PC-3 (cell line): Measurements from ENCODE around the gene SPSB1. TPM values are rescaled to one million over a fixed set of nuclear protein-coding genes. Genes with fewer than 3 reads are reported as not detected.

Experiments
- ATAC-seq: fragments of 200-7000 bp; cut with Tn5 transposase; 2 replicates; pipeline ENCODE4 v1.9.1; 2020; ENCODE audit warnings: mild to moderate bottlenecking, moderate library complexity
- BruUV-seq: library from RNA; stranded (reverse); fragments of 400-500 nt; replicated peaks from 2 replicates; lab custom pipeline; 2021; lab: Mats Ljungman, UMichigan
- CTCF ChIA-PET: fragments of 300-600 bp; sonication (Branson Sonifier 250); formaldehyde crosslinking; loops from one replicate; lab custom pipeline; 2022; ENCODE audit warnings: antibody characterized with exemption; lab: Charles Lee
- POLR2A ChIA-PET: fragments of 300-600 bp; sonication (Branson Sonifier 250); formaldehyde crosslinking; loops from one replicate; lab custom pipeline; 2022; ENCODE audit warnings: antibody characterized with exemption; ENCODE audit not compliant: unreplicated experiment; lab: Charles Lee
- DNase-seq: peaks from one replicate; pipeline ENCODE4 v3.0.0-alpha.2; 2015
- H2AFZ ChIP-seq: fragments of 300-600 bp; sonication (generic); 2 replicates; pipeline ENCODE4 v1.6.0; 2016; ENCODE audit warnings: antibody characterized with exemption, low read length
- H3F3A ChIP-seq: fragments of 300-600 bp; sonication (generic); one replicate; pipeline ENCODE4 v1.6.0; 2017; ENCODE audit warnings: antibody characterized with exemption, low read length, control low read depth, mild to moderate bottlenecking; ENCODE audit not compliant: unreplicated experiment
- H3K27ac ChIP-seq: fragments of 300-600 bp; sonication (generic); 2 replicates; pipeline ENCODE4 v1.5.1; 2016; ENCODE audit warnings: mild to moderate bottlenecking, low read length
- H3K27me3 ChIP-seq: fragments of 300-600 bp; sonication (generic); 2 replicates; pipeline ENCODE4 v1.6.1; 2016; ENCODE audit warnings: low read length, mixed read lengths
- H3K36me3 ChIP-seq: fragments of 300-600 bp; sonication (generic); 2 replicates; pipeline ENCODE4 v1.6.1; 2016; ENCODE audit warnings: low read depth, mixed run types, low read length, mixed read lengths
- H3K4me1 ChIP-seq: fragments of 300-600 bp; sonication (generic); 2 replicates; pipeline ENCODE4 v1.5.1; 2016; ENCODE audit warnings: low read length; ENCODE audit not compliant: insufficient read depth
- H3K4me2 ChIP-seq: fragments of 300-600 bp; sonication (generic); 2 replicates; pipeline ENCODE4 v1.6.0; 2016; ENCODE audit warnings: low read length
- H3K4me3 ChIP-seq: fragments of 300-600 bp; sonication (generic); 2 replicates; pipeline ENCODE4 v1.5.1; 2016; ENCODE audit warnings: mild to moderate bottlenecking, low read length, mixed read lengths
- H3K79me2 ChIP-seq: fragments of 300-600 bp; sonication (generic); 2 replicates; pipeline ENCODE4 v1.6.1; 2017; ENCODE audit warnings: low read length, mixed read lengths
- H3K9ac ChIP-seq: fragments of 300-600 bp; sonication (generic); 2 replicates; pipeline ENCODE4 v1.6.0; 2016; ENCODE audit warnings: mild to moderate bottlenecking, low read length
- H3K9me2 ChIP-seq: fragments of 300-600 bp; sonication (generic); replicated peaks from 2 replicates; pipeline ENCODE4 v1.6.1; 2016; ENCODE audit warnings: mixed run types, low read length, mixed read lengths
- H3K9me3 ChIP-seq: fragments of 300-600 bp; sonication (generic); 2 replicates; pipeline ENCODE4 v1.6.1; 2016; ENCODE audit warnings: low read length, mixed read lengths
- H4K20me1 ChIP-seq: fragments of 300-600 bp; sonication (generic); 2 replicates; pipeline ENCODE4 v1.6.1; 2016; ENCODE audit warnings: low read length, mixed read lengths
- EZH2 ChIP-seq: fragments of 300-600 bp; sonication (generic); IDR thresholded peaks from one replicate; pipeline ENCODE4 v1.6.1; 2017; ENCODE audit warnings: antibody characterized with exemption, mild to moderate bottlenecking, low read length; ENCODE audit not compliant: unreplicated experiment
- EZH2phosphoT487 ChIP-seq: fragments of 300-600 bp; sonication (generic); IDR thresholded peaks from 2 replicates; pipeline ENCODE4 v1.6.1; 2018; ENCODE audit warnings: mild to moderate bottlenecking, antibody characterized with exemption, low read length, borderline replicate concordance
- intact Hi-C: fragments of 100-400 bp; cut with micrococcal nuclease; formaldehyde crosslinking; loops from 2 replicates; pipeline ENCODE4 v1.9.0; 2023
- total RNA-seq: library from RNA; depleted of rRNA; stranded (reverse); fragments of >200 nt; gene quantifications from 2 replicates; pipeline ENCODE4 v1.2.3, GENCODE V29; 2014
- TF ChIP-seq, protein P1 (sequence below): fragments of 300-600 bp; sonication (generic); conservative IDR thresholded peaks from 2 replicates; pipeline ENCODE4 v1.5.1; 2017; ENCODE audit warnings: antibody characterized with exemption, low read depth, mild to moderate bottlenecking, low read length

Gene SPSB1
- total RNA-seq, 1 experiment from 2014 or later = 18.1 TPM

DNA sequence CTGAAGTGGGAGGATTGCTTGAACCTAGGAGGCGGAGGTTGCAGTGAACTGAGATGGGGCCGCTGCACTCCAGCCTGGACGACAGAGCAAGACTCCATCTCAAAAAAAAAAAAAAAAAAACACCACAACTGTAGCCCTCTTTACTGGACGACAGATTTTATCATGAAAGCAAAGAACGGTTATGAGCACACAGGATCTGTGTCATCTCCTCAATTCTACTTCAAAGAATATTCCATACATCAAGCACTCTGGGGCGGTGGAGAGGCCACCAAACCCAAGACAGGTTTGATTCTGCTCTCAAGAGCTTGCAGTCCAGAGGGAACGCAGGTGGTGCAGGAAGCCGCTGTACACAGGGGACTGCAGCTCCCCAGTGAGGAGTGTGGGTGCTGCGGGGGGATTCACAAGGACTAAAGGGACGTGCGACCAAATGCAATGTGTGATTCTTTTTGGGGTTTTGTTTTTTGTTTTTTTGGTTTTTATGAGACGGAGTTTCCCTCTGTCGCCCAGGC, 110.1 kb downstream of the SPSB1 start:
- no peak overlapping the region for H3K4me3 ChIP-seq
- no peaks in the 10 kb centered on the region for H3K9me2 ChIP-seq
- H3F3A ChIP-seq = no peaks in the 10 kb centered on the region
- no peaks in the 10 kb centered on the region for H3K27me3 ChIP-seq
- no peaks in the 10 kb centered on the region for H3K9me3 ChIP-seq
- no peak overlapping the region for H3K9ac ChIP-seq
- CTCF ChIA-PET = interaction anchor here (0.6 kb wide), 1 partner anchor 171 kb away, joined by 5 read pairs; no protein-coding TSS in a partner anchor
- TF ChIP-seq, protein P1, sequence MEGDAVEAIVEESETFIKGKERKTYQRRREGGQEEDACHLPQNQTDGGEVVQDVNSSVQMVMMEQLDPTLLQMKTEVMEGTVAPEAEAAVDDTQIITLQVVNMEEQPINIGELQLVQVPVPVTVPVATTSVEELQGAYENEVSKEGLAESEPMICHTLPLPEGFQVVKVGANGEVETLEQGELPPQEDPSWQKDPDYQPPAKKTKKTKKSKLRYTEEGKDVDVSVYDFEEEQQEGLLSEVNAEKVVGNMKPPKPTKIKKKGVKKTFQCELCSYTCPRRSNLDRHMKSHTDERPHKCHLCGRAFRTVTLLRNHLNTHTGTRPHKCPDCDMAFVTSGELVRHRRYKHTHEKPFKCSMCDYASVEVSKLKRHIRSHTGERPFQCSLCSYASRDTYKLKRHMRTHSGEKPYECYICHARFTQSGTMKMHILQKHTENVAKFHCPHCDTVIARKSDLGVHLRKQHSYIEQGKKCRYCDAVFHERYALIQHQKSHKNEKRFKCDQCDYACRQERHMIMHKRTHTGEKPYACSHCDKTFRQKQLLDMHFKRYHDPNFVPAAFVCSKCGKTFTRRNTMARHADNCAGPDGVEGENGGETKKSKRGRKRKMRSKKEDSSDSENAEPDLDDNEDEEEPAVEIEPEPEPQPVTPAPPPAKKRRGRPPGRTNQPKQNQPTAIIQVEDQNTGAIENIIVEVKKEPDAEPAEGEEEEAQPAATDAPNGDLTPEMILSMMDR = no peak
- TF ChIP-seq EZH2phosphoT487 (no peak), EZH2 (no peak)
- no peak overlapping the region for H3K27ac ChIP-seq
- H2AFZ ChIP-seq = no peak overlapping the region
- ATAC-seq (no peak), DNase-seq (no peak)
- H3K4me1 ChIP-seq = peaks cover 25% of the 10 kb centered on the region
- POLR2A ChIA-PET = no interaction called here
- no peak overlapping the region for H3K4me2 ChIP-seq
- no TSS peak for BruUV-seq
- no peaks in the 10 kb centered on the region for H3K36me3 ChIP-seq
- no peaks in the 10 kb centered on the region for H3K79me2 ChIP-seq
- no peaks in the 10 kb centered on the region for H4K20me1 ChIP-seq
- intact Hi-C loops = no loop called here

DNA sequence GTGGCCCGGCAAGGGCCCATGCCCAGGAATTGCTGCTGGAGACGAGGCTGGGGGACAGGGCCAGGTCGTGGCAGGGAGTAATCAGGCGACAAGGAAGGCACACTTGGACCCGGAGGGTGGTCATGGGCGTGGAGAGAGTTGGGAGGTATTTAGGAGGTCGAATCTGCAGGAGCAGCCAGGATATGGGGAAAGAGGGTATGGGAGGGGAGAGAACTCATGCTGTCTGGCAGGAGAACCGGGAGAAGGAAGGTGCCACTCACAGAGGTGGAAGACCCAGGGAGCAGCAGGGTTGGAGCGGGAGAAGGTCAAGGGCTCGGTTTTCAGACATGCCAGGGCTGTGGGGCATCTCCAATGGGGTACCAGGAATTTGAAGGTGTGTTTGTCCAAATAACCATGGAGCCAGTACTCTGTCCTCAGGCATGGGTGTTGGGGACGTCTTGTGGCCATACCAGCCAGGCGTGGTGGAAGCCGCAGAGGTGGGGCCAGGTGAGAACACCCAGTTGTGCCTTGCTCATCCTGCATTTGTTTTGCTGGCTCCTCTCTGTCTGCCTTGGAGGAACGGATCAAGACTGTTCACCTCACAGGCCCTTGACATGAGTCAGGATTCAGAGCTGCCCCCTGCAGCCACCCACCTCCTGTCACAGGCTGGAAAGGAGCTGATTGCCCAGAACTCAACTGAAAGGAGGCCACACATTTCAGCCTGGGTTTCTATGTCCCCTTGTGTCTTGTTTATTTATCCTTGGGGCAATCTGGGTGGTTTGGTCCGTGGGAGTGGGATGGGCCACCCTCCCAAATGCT, 111.6 kb downstream of the SPSB1 start:
- Histone ChIP-seq H4K20me1 (no peaks in the 10 kb centered on the region), H3K27ac (no peak overlapping the region), H3F3A (no peaks in the 10 kb centered on the region), H3K9me3 (no peaks in the 10 kb centered on the region), H3K4me1 (peaks cover 25% of the 10 kb centered on the region), H3K4me3 (no peak overlapping the region), H3K4me2 (no peak overlapping the region), H3K79me2 (no peaks in the 10 kb centered on the region), H3K36me3 (no peaks in the 10 kb centered on the region), H3K9ac (no peak overlapping the region), H2AFZ (no peak overlapping the region), H3K9me2 (no peaks in the 10 kb centered on the region), H3K27me3 (no peaks in the 10 kb centered on the region)
- intact Hi-C loops = no loop called here
- BruUV-seq = no TSS peak
- no peak for ATAC-seq
- ChIA-PET CTCF (no interaction called here), POLR2A (no interaction called here)
- TF ChIP-seq, protein P1 = no peak
- no peak for TF ChIP-seq EZH2phosphoT487
- TF ChIP-seq EZH2 = no peak
- DNase-seq = no peak

GRCh38 chr1:9406111-9406510, 113.4 kb downstream of the SPSB1 start:
- ChIA-PET POLR2A (no interaction called here), CTCF (no interaction called here)
- Histone ChIP-seq H3K9ac (no peak overlapping the region), H3K27ac (no peak overlapping the region), H4K20me1 (no peaks in the 10 kb centered on the region), H3K4me1 (peaks cover 12% of the 10 kb centered on the region), H3K79me2 (no peaks in the 10 kb centered on the region), H3K36me3 (no peaks in the 10 kb centered on the region), H3F3A (no peaks in the 10 kb centered on the region), H3K27me3 (no peaks in the 10 kb centered on the region), H3K9me2 (no peaks in the 10 kb centered on the region), H2AFZ (no peak overlapping the region), H3K4me2 (no peak overlapping the region), H3K9me3 (no peaks in the 10 kb centered on the region), H3K4me3 (no peak overlapping the region)
- TF ChIP-seq, protein P1 = no peak
- no peak for TF ChIP-seq EZH2phosphoT487
- no peak for TF ChIP-seq EZH2
- no peak for DNase-seq
- ATAC-seq = no peak
- BruUV-seq = no TSS peak
- intact Hi-C loops = no loop called here
